Measurements from ENCODE around the gene RUFY1. TPM values are rescaled to one million over a fixed set of nuclear protein-coding genes. Genes with fewer than 3 reads are reported as not detected.
A peak's percentile ranks its signal among the peaks of the same experiment; 100 is the strongest.
"Not testable (repeated sequence)": the region's sequence is repeated elsewhere in the genome, so short reads cannot be mapped to it uniquely, and the experiment has no call there.

The RUFY1 gene
- total and polyA plus RNA-seq, 10 of the 15 experiments (the other 5 are each of a cell fraction or from before 2014, with no cell fraction given): 5.7 to 36.3 (median 24.5) TPM

- H3K4me2 ChIP-seq (ENCODE audit: control insufficient read depth, insufficient read depth); H3K4me1 ChIP-seq (ENCODE audit: control insufficient read depth, insufficient read depth, low read length); BruUV-seq (replicated peaks); FAIRE-seq; DNase-seq (ENCODE audit: low read depth, low spot score); H4K20me1 ChIP-seq (ENCODE audit: control insufficient read depth, insufficient read depth); H3K79me2 ChIP-seq (ENCODE audit: control insufficient read depth, insufficient read depth, low read length); H3K36me3 ChIP-seq (ENCODE audit: control insufficient read depth in 2 of 2, insufficient read depth in 2 of 2, low read length in 1 of 2); H3K9ac ChIP-seq (ENCODE audit: control insufficient read depth, insufficient read depth, low read length); CTCF ChIA-PET; H3K4me3 ChIP-seq; RAD21 ChIA-PET (ENCODE audit: unreplicated experiment); H2AFZ ChIP-seq (ENCODE audit: control insufficient read depth, low read depth, low read length); H3K27me3 ChIP-seq (replicated peaks in 1 of 2; ENCODE audit: control insufficient read depth in 2 of 2, insufficient read depth in 2 of 2, low read length in 1 of 2); ATAC-seq; intact Hi-C loops (cut with micrococcal nuclease; ENCODE audit: unreplicated experiment); H3K9me3 ChIP-seq (replicated peaks; ENCODE audit: control insufficient read depth, insufficient read depth, low read length): not testable (repeated sequence)
- TF ChIP-seq CBFB (IDR thresholded peaks at IDR 0.05; ENCODE audit: low read depth): 0 out of 2 replicates have a peak, but pooled peaks have one; percentile 20
- peak; percentile 65 for TF ChIP-seq RUNX3 (IDR thresholded peaks at IDR 0.05; ENCODE audit: low read length)
- TF ChIP-seq NFIC (IDR thresholded peaks at IDR 0.05; ENCODE audit: low read depth, low read length): 0 out of 2 replicates have a peak, but pooled peaks have one; percentile 13
- peak; percentile 73; the same call in 1 of the 2 replicates for TF ChIP-seq EED (IDR thresholded peaks at IDR 0.05; ENCODE audit: low read depth)
- 0 out of 2 replicates have a peak, but pooled peaks have one; percentile 11 for TF ChIP-seq GABPA (IDR thresholded peaks at IDR 0.05; ENCODE audit: low read depth)
- H3K27ac ChIP-seq (ENCODE audit: control insufficient read depth, insufficient read depth): peak overlapping the region; percentile 31; the same call in 1 of the 2 replicates
- SMC1A ChIA-PET (ENCODE audit: uncharacterized antibody, unreplicated experiment): interaction anchor here (0.6 to 2.2 kb wide), 3 partner anchors 10 to 16 kb away, joined by 3 to 6 read pairs (median 4); no protein-coding TSS in a partner anchor
- WGBS (ENCODE audit: insufficient coverage, insufficient replicate concordance, low lambda C conversion rate, missing lambda C conversion rate): 94% methylated on average over 12 of the region's 15 CpGs
- POLR2A ChIA-PET: interaction anchor here (0.7 to 1.0 kb wide), 2 partner anchors 8 to 191 kb away, joined by 3 to 4 read pairs; no protein-coding TSS in a partner anchor
- in situ Hi-C loops (cut with MboI): loop anchor here (10.0 kb wide), 1 partner anchor 918 kb away; the partner anchor contains the start of gene CLK4
Measured at GRCh38 chr5:179543275-179543674, 7.1 kb upstream of the RUFY1 start.

- TF ChIP-seq TARDBP (IDR thresholded peaks at IDR 0.05; ENCODE audit: borderline replicate concordance) (no peak), CHD2 (IDR thresholded peaks at IDR 0.05; ENCODE audit: borderline replicate concordance, low read depth, low read length) (no peak), IRF3 (IDR thresholded peaks at IDR 0.05) (no peak), ZNF207 (IDR thresholded peaks at IDR 0.05; ENCODE audit: borderline replicate concordance) (no peak), CEBPB (IDR thresholded peaks at IDR 0.05; ENCODE audit: borderline replicate concordance in 1 of 2, low read depth in 2 of 2, low read length in 2 of 2) (no peak)
- H3K27ac ChIP-seq (ENCODE audit: control insufficient read depth, insufficient read depth): no peak overlapping the region
- no peak overlapping the region for H3K9ac ChIP-seq (ENCODE audit: control insufficient read depth, insufficient read depth, low read length)
- WGBS (ENCODE audit: insufficient coverage, insufficient replicate concordance, low lambda C conversion rate, missing lambda C conversion rate): 90% methylated on average over 4 of the region's 4 CpGs
- ChIA-PET SMC1A (ENCODE audit: uncharacterized antibody, unreplicated experiment) (no interaction called here), POLR2A (interaction anchor here (0.6 kb wide), 1 partner anchor 12 kb away, joined by 3 read pairs; no protein-coding TSS in a partner anchor), RAD21 (ENCODE audit: unreplicated experiment) (no interaction called here), CTCF (interaction anchor here (1.0 kb wide), 1 partner anchor 71 kb away, joined by 3 read pairs; the partner anchor contains the start of gene HNRNPH1)
- H3K4me1 ChIP-seq (ENCODE audit: control insufficient read depth, insufficient read depth, low read length): no peaks in the 10 kb centered on the region
- H2AFZ ChIP-seq (ENCODE audit: control insufficient read depth, low read depth, low read length): no peak overlapping the region
- no peak for FAIRE-seq
- H3K9me3 ChIP-seq (replicated peaks; ENCODE audit: control insufficient read depth, insufficient read depth, low read length): no peaks in the 10 kb centered on the region
- intact Hi-C loops (cut with micrococcal nuclease; ENCODE audit: unreplicated experiment): loop anchor here (5.0 to 10.0 kb wide), 2 partner anchors 124 to 928 kb away; partner anchors contain the start of gene CLK4
- BruUV-seq (replicated peaks): TSS peak; percentile 49
- H3K4me2 ChIP-seq (ENCODE audit: control insufficient read depth, insufficient read depth): peak overlapping the region; percentile 43; the same call in 1 of the 2 replicates
- no peak overlapping the region for H3K4me3 ChIP-seq
- H3K36me3 ChIP-seq (ENCODE audit: control insufficient read depth in 2 of 2, insufficient read depth in 2 of 2, low read length in 1 of 2): no peaks in the 10 kb centered on the region
- no peak for DNase-seq (ENCODE audit: low read depth, low spot score)
- in situ Hi-C loops (cut with MboI): loop anchor here (10.0 kb wide), 1 partner anchor 1438 kb away; the partner anchor contains the start of gene N4BP3
- peaks cover 22% of the 10 kb centered on the region for H3K79me2 ChIP-seq (ENCODE audit: control insufficient read depth, insufficient read depth, low read length)
- no peaks in the 10 kb centered on the region for H4K20me1 ChIP-seq (ENCODE audit: control insufficient read depth, insufficient read depth)
- H3K27me3 ChIP-seq (replicated peaks in 1 of 2; ENCODE audit: control insufficient read depth in 2 of 2, insufficient read depth in 2 of 2, low read length in 1 of 2): no peaks in the 10 kb centered on the region
- no peak for ATAC-seq
Measured at GRCh38 chr5:179553006-179553405, 2.7 kb downstream of the RUFY1 start.

Measured in GM12878 (cell line).